Suprapubic skin (tissue), 3 donors: Measurements from ENCODE around the gene C6orf62.
"Not testable (repeated sequence)": the region's sequence is repeated elsewhere in the genome, so short reads cannot be mapped to it uniquely, and the experiment has no call there.

Experiments
- CTCF ChIP-seq, 2 donors: fragments of 200-600 bp in 1 of 2; fragments of 450-650 bp in 1 of 2; sonication (generic) in 1 of 2; IDR thresholded peaks; one replicate each; pipeline ENCODE4 v1.5.1; 2016 to 2019; ENCODE audit warnings: antibody characterized with exemption in 2 of 2, mild to moderate bottlenecking in 1 of 2, moderate library complexity in 1 of 2
- EP300 ChIP-seq: sonication (generic); formaldehyde crosslinking; IDR thresholded peaks from one replicate; pipeline ENCODE4 v1.6.1; 2017; ENCODE audit warnings: antibody characterized with exemption
- POLR2A ChIP-seq, 2 donors: fragments of 450-650 bp; IDR thresholded peaks; one replicate each; pipeline ENCODE4 v1.6.1; 2017; ENCODE audit warnings: antibody characterized with exemption in 2 of 2, mild to moderate bottlenecking in 2 of 2, moderate library complexity in 2 of 2

GRCh38 chr6:24668066-24668996 is 50.6 kb downstream of the C6orf62 start:
- TF ChIP-seq EP300; POLR2A (IDR thresholded peaks at IDR 0.05); CTCF (IDR thresholded peaks at IDR 0.05): not testable (repeated sequence)
